Osteocyte (in vitro differentiated cells): ENCODE data around the gene ZNF274. TPM values are rescaled to one million over a fixed set of nuclear protein-coding genes. Genes with fewer than 3 reads are reported as not detected.

Source experiments
- DNase-seq: peaks from one replicate; pipeline ENCODE4 v3.0.0; 2021; ENCODE audit warnings: mixed read lengths; ENCODE audit not compliant: unreplicated experiment; ENCODE audit errors: extremely low spot score
- H3K27ac Mint-ChIP-seq: one replicate; pipeline ENCODE4 v1.8.0; 2021; ENCODE audit warnings: mild to moderate bottlenecking, mixed read lengths; ENCODE audit not compliant: unreplicated experiment
- H3K27me3 Mint-ChIP-seq: one replicate; pipeline ENCODE4 v1.8.0; 2021; ENCODE audit warnings: mixed read lengths; ENCODE audit not compliant: unreplicated experiment
- H3K36me3 Mint-ChIP-seq: one replicate; pipeline ENCODE4 v1.8.0; 2021; ENCODE audit warnings: mixed read lengths; ENCODE audit not compliant: unreplicated experiment
- H3K4me1 Mint-ChIP-seq: one replicate; pipeline ENCODE4 v1.8.0; 2021; ENCODE audit warnings: mixed read lengths; ENCODE audit not compliant: unreplicated experiment
- H3K4me3 Mint-ChIP-seq: one replicate; pipeline ENCODE4 v1.8.0; 2021; ENCODE audit warnings: mild to moderate bottlenecking, moderate library complexity, mixed read lengths; ENCODE audit not compliant: unreplicated experiment
- H3K9me3 Mint-ChIP-seq: one replicate; pipeline ENCODE4 v1.8.0; 2021; ENCODE audit warnings: mixed read lengths; ENCODE audit not compliant: unreplicated experiment
- CTCF ChIP-seq: fragments of 200-600 bp; sonication (generic); IDR thresholded peaks from 2 replicates; pipeline ENCODE4 v1.5.0; 2021; ENCODE audit warnings: antibody characterized with exemption, mild to moderate bottlenecking, moderate library complexity
- total RNA-seq: library from RNA; stranded (reverse); gene quantifications from 2 replicates; pipeline ENCODE4 v1.2.1, GENCODE V29; 2021

ZNF274 gene
- total RNA-seq, 1 donor from 2014 or later = 14.6 TPM

GRCh38 chr19:58153386-58153785 lies 29.5 kb upstream of the ZNF274 start:
- Mint-ChIP-seq H3K27me3 (no peaks in the 10 kb centered on the region), H3K4me3 (peak overlapping the region; percentile 81), H3K4me1 (peaks cover 24% of the 10 kb centered on the region), H3K36me3 (peaks cover 14% of the 10 kb centered on the region), H3K27ac (no peak overlapping the region), H3K9me3 (peaks cover 25% of the 10 kb centered on the region)
- no peak for DNase-seq
- no peak for TF ChIP-seq CTCF

GRCh38 chr19:58154287-58154678 lies 28.6 kb upstream of the ZNF274 start:
- Mint-ChIP-seq H3K4me3 (peak overlapping the region; percentile 81), H3K36me3 (peaks cover 9% of the 10 kb centered on the region), H3K27ac (peak overlapping the region; percentile 87), H3K9me3 (peaks cover 23% of the 10 kb centered on the region), H3K4me1 (peaks cover 22% of the 10 kb centered on the region), H3K27me3 (no peaks in the 10 kb centered on the region)
- TF ChIP-seq CTCF = no peak
- no peak for DNase-seq

- peaks cover 17% of the 10 kb centered on the region for H3K4me1 Mint-ChIP-seq
- H3K27me3 Mint-ChIP-seq = no peaks in the 10 kb centered on the region
- peak; percentile 99 for TF ChIP-seq CTCF
- peaks cover 7% of the 10 kb centered on the region for H3K36me3 Mint-ChIP-seq
- H3K4me3 Mint-ChIP-seq = peak overlapping the region; percentile 81
- peak; percentile 99 for DNase-seq
- H3K9me3 Mint-ChIP-seq = peaks cover 19% of the 10 kb centered on the region
- peak overlapping the region; percentile 87 for H3K27ac Mint-ChIP-seq
These were observed 27.9 kb upstream of the ZNF274 start for GRCh38 chr19:58154679-58155648.

DNA sequence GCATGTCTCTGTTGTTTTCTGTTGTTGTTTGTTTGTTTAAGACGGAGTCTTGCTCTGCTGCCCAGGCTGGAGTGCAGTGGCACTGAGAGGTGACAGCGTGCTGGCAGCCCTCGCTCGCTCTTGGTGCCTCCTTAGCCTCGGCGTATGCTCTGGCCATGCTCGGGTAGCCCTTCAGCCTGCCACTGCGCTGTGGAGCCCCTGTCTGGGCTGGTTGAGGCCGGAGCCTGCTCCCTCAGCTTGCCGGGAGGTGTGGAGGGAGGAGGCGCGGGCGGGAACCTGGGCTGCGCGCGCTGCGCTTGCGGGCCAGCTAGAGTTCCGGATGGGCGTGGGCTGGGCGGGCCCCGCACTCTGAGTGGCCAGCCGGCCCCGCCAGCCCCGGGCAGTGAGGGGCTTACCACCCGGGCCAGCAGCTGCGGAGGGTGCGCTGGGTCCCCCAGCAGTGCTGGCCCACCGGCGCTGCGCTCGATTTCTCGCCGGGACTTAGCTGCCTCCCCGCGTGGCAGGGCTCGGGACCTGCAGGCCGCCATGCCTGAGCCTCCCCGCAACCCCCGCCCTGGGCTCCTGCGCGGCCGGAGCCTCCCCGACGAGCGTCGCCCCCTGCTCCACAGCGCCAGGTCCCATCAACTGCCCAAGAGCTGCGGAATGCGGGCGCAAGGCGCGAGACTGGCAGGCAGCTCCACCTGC lies 25.7 kb upstream of the ZNF274 start:
- Mint-ChIP-seq H3K36me3 (peaks cover 9% of the 10 kb centered on the region), H3K27me3 (no peaks in the 10 kb centered on the region), H3K9me3 (peaks cover 18% of the 10 kb centered on the region), H3K27ac (no peak overlapping the region), H3K4me1 (peaks cover 7% of the 10 kb centered on the region), H3K4me3 (no peak overlapping the region)
- no peak for DNase-seq
- TF ChIP-seq CTCF = no peak

DNA sequence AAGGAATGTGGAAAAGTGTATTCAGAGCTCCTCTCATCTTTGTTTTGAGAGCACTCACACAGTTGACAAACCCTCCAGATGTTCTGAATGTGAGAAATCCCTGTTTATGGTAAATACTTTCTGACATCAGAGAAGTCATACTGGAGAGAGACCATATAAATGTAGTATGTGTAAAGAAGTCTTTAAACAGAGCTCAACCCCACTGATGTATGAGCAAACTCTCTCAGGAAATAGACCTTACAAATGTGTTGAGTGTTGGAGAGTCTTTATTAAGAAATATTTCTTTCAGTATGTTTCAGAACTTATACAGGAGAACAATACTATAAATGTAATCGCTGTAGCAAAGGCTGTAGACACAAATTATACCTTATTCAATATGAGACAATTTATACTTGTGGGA lies 16.6 kb upstream of the ZNF274 start:
- Mint-ChIP-seq H3K4me3 (no peak overlapping the region), H3K27me3 (no peaks in the 10 kb centered on the region), H3K4me1 (no peaks in the 10 kb centered on the region), H3K27ac (no peak overlapping the region), H3K36me3 (peaks cover 9% of the 10 kb centered on the region), H3K9me3 (peaks cover 25% of the 10 kb centered on the region)
- no peak for DNase-seq
- TF ChIP-seq CTCF = no peak
